HFFc6 (cell line): ENCODE data around the gene CCDC70. TPM values are rescaled to one million over a fixed set of nuclear protein-coding genes. Genes with fewer than 3 reads are reported as not detected.

ENCODE experiments used
- DNase-seq: peaks from one replicate; pipeline ENCODE4 v3.0.0-alpha.2; 2018
- H3K27ac Mint-ChIP-seq: 2 replicates; pipeline ENCODE4 v1.8.0; 2020; ENCODE audit warnings: mild to moderate bottlenecking, mixed read lengths
- H3K27me3 Mint-ChIP-seq: 2 replicates; pipeline ENCODE4 v1.8.0; 2021; ENCODE audit warnings: mild to moderate bottlenecking, moderate library complexity, mixed read lengths; ENCODE audit not compliant: insufficient read depth
- H3K36me3 Mint-ChIP-seq: 2 replicates; pipeline ENCODE4 v1.8.0; 2021; ENCODE audit warnings: low read depth, mixed read lengths
- H3K4me1 Mint-ChIP-seq: 2 replicates; pipeline ENCODE4 v1.8.0; 2020; ENCODE audit warnings: low read depth, mixed read lengths
- H3K4me3 Mint-ChIP-seq: 2 replicates; pipeline ENCODE4 v1.8.0; 2020; ENCODE audit warnings: mild to moderate bottlenecking, moderate library complexity, mixed read lengths
- H3K9me3 Mint-ChIP-seq: 2 replicates; pipeline ENCODE4 v1.8.0; 2020; ENCODE audit warnings: mild to moderate bottlenecking, mixed read lengths
- total RNA-seq, 6 experiments: library from RNA; stranded (reverse); fragmentation: NEBNext Ultra II Directional; extraction: Animal tissue kit (Norgen Biotek cat#: 25700); gene quantifications; 2 replicates in 1 of 6; 3 replicates in 5 of 6; pipeline ENCODE4 v1.2.3, GENCODE V29; 2021
- TF ChIP-seq, protein P1 (sequence below): fragments of 200-600 bp; sonication (generic); IDR thresholded peaks from 2 replicates; pipeline ENCODE4 v1.5.0; 2021; ENCODE audit warnings: antibody characterized with exemption, mild to moderate bottlenecking

CCDC70 gene
- total RNA-seq, 6 experiments from 2014 or later = not detected

DNA sequence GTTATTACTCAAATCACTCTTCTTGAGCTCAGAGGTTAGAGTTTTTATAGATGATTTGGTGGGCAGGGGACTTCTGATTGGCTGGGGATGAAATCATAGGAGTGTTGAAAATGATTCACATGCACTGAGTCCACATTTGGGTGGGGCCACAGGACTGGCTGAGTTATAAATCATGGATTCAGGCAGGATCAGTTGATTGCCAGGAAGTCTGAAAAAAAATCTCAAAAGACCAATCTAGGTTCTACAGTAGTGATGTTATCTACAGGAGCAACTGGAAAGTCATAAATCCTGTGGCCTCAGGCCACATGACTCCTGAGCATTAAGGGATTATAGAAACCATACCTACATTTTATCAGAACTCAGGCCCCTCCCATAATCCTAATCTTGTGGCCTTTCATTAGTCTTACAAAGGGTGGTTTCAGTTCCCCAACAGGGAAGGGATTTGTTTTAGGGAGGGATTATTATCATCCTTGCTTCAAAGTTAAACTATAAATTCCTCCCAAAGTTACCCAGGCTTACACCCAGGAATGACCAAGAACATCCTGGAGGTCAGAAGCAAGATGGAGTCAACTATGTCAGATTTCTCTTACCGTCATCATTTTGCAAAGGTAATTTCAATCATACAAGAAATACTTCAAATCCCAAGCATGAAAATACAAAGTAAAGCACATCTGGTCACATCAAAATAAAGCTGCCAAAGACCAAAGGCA lies 5.6 kb upstream of the CCDC70 start:
- DNase-seq = no peak
- Mint-ChIP-seq H3K36me3 (no peaks in the 10 kb centered on the region), H3K4me3 (no peak overlapping the region), H3K4me1 (peaks cover 8% of the 10 kb centered on the region), H3K27me3 (peaks cover 11% of the 10 kb centered on the region), H3K9me3 (no peaks in the 10 kb centered on the region), H3K27ac (no peak overlapping the region)
- TF ChIP-seq, protein P1, sequence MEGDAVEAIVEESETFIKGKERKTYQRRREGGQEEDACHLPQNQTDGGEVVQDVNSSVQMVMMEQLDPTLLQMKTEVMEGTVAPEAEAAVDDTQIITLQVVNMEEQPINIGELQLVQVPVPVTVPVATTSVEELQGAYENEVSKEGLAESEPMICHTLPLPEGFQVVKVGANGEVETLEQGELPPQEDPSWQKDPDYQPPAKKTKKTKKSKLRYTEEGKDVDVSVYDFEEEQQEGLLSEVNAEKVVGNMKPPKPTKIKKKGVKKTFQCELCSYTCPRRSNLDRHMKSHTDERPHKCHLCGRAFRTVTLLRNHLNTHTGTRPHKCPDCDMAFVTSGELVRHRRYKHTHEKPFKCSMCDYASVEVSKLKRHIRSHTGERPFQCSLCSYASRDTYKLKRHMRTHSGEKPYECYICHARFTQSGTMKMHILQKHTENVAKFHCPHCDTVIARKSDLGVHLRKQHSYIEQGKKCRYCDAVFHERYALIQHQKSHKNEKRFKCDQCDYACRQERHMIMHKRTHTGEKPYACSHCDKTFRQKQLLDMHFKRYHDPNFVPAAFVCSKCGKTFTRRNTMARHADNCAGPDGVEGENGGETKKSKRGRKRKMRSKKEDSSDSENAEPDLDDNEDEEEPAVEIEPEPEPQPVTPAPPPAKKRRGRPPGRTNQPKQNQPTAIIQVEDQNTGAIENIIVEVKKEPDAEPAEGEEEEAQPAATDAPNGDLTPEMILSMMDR = no peak

DNA sequence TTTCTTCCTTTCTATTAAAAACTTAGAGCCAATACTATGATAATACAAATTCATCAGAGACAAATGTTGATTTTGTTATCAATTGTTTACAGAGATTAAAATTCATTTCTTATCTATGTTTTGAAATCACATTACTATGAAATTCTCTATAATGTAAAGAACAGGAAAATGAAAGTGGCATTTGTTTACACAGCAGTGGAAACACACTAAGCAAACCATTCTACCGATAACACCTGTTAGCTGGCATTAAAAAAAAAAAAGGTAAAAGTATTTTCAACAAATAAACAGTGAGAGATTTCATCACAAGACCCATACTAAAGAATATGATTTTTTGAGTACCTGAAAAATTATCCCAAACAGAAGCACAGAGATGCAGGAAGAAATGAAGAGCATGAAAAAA lies 4.8 kb upstream of the CCDC70 start:
- H3K4me3 Mint-ChIP-seq = no peak overlapping the region
- TF ChIP-seq, protein P1 = no peak
- no peaks in the 10 kb centered on the region for H3K36me3 Mint-ChIP-seq
- peaks cover 16% of the 10 kb centered on the region for H3K4me1 Mint-ChIP-seq
- H3K27ac Mint-ChIP-seq = no peak overlapping the region
- no peak for DNase-seq
- no peaks in the 10 kb centered on the region for H3K9me3 Mint-ChIP-seq
- peaks cover 11% of the 10 kb centered on the region for H3K27me3 Mint-ChIP-seq

DNA sequence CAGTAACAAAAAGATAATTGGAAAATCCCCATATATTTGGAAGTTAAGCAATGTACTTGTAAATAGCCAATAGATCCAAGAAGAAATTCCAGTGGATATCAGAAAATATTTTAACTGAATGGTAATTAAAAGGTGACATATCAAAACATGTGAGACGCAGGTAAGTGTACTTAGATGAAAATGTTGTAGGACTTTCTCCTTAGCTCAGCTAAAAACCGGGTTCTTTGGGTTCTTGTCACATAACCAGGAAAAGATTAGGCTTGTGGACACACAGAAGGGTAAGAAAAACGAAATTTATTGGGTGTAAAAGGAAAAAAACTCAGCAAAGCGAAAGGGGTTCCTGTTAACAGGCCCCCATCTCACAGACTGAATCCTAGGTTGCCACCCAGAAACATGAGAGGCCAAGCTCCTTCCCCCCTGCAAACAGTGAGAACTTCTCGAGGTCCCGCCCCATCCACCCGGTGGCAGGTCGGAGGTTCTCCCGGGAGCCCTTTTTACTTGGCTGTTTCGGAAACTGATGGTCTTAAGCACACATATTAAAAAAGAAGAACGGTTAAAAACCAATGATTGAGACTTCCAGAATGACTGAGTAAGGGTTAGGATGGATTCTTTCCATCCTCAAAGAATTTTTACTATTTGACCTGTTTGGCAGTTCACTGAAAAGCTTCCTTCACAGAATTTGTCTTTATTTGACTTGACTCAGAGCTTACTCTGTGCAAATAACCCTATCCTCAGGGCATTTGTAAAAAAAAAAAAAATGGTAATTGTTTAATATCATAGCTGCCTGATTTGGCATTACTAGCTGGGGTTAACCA lies 3.1 kb upstream of the CCDC70 start:
- TF ChIP-seq, protein P1 = no peak
- Mint-ChIP-seq H3K36me3 (no peaks in the 10 kb centered on the region), H3K27me3 (peaks cover 18% of the 10 kb centered on the region), H3K27ac (no peak overlapping the region), H3K4me3 (no peak overlapping the region), H3K9me3 (no peaks in the 10 kb centered on the region), H3K4me1 (peaks cover 16% of the 10 kb centered on the region)
- DNase-seq = no peak

DNA sequence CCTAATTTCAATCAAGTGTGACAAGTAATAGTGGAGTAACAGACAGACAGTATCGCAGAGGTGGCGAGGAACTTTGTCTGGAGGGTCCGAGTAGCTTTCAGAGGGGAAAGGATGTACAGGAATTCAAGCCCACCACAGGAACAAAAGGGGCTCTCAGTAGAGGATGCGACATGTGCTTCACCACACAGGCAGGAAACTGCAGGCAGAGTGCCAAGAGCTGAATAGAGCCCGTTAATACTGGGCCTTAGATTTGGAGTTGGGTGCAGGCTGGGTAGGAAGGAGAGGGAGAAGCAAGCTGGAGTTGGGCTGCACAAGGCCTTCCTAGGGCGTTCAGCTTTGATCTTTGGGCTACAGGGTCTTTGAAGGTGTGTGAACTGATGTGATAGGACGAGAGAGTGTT lies 1.2 kb downstream of the CCDC70 start:
- Mint-ChIP-seq H3K4me1 (peaks cover 16% of the 10 kb centered on the region), H3K36me3 (no peaks in the 10 kb centered on the region), H3K4me3 (no peak overlapping the region)

DNA sequence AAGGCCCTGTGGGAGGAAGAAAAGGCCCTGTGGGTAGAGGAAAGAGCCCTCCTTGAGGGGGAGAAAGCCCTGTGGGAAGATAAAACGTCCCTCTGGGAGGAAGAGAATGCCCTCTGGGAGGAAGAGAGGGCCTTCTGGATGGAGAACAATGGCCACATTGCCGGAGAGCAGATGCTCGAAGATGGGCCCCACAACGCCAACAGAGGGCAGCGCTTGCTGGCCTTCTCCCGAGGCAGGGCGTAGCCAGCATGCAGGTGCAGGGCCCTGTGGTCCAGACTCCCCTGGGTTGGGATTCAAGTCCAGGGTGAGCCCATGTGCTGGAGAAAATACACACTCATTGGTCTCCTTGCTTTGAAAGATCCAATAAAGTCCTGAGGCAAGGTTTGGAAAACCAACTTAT lies 4.1 kb downstream of the CCDC70 start:
- Mint-ChIP-seq H3K36me3 (no peaks in the 10 kb centered on the region), H3K9me3 (no peaks in the 10 kb centered on the region), H3K27ac (no peak overlapping the region), H3K27me3 (peaks cover 39% of the 10 kb centered on the region), H3K4me1 (peaks cover 9% of the 10 kb centered on the region), H3K4me3 (no peak overlapping the region)
- DNase-seq = no peak
- TF ChIP-seq, protein P1 = no peak

More for the DNA sequence above, 1.2 kb downstream of the CCDC70 start:
- DNase-seq = no peak
- Mint-ChIP-seq H3K27ac (no peak overlapping the region), H3K9me3 (no peaks in the 10 kb centered on the region), H3K27me3 (peaks cover 26% of the 10 kb centered on the region)
- TF ChIP-seq, protein P1 = no peak
